Measurements from ENCODE around the gene C2CD2. TPM values are rescaled to one million over a fixed set of nuclear protein-coding genes. Genes with fewer than 3 reads are reported as not detected.
A peak's percentile ranks its signal among the peaks of the same experiment; 100 is the strongest.

C2CD2 gene
- polyA plus RNA-seq, 1 donor (not counting 4 experiments of a cell fraction or from before 2014, with no cell fraction given) = 39.9 TPM

DNA sequence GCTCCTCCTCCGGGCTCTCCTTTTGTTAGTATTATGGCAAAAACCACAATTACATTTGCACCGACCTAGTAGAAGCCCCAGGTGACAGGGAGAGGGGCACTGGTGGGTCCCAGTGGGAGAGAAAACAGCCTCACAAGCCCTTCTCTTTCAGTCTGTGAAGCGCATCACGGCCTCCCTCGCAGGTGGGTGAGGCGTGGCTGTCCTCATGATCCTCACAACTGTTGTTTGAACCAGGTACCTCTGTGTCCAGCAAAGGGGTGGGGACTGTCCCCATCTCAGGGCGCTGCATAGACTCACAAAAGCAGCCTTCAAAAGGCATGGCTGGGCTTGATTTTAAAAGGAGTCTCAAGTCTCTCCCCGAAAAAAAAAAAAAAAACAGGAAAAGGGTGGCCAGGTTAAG is 7.9 kb upstream of the C2CD2 start:
- H3K9me1 ChIP-seq (ENCODE audit: control insufficient read depth, extremely low read depth, insufficient read depth, low read length) = no peaks in the 10 kb centered on the region
- dilution Hi-C loops (cut with MboI; ENCODE audit: extremely low pct_ligation_motif_present, low sequenced_read_pairs) = no loop called here
- FAIRE-seq (no peak), DNase-seq (ENCODE audit: low read depth, low spot score) (no peak)
- H3K4me1 ChIP-seq (ENCODE audit: control insufficient read depth, extremely low read depth, insufficient read depth, low read length) = peaks cover 28% of the 10 kb centered on the region
- no peak overlapping the region for H3K4me2 ChIP-seq (ENCODE audit: control insufficient read depth, extremely low read depth, insufficient read depth, low read depth, low read length)
- H3K9me3 ChIP-seq (ENCODE audit: control insufficient read depth, low read depth, low read length) = no peaks in the 10 kb centered on the region
- no peaks in the 10 kb centered on the region for H4K20me1 ChIP-seq (ENCODE audit: control insufficient read depth, extremely low read depth, insufficient read depth, low read length)
- H3K36me3 ChIP-seq (ENCODE audit: control insufficient read depth in 2 of 2, extremely low read depth in 1 of 2, insufficient read depth in 2 of 2, low read length in 2 of 2) = no peaks in the 10 kb centered on the region
- TF ChIP-seq EZH2 (IDR thresholded peaks at IDR 0.05; ENCODE audit: low read length) = no peak
- TF ChIP-seq, protein P1, sequence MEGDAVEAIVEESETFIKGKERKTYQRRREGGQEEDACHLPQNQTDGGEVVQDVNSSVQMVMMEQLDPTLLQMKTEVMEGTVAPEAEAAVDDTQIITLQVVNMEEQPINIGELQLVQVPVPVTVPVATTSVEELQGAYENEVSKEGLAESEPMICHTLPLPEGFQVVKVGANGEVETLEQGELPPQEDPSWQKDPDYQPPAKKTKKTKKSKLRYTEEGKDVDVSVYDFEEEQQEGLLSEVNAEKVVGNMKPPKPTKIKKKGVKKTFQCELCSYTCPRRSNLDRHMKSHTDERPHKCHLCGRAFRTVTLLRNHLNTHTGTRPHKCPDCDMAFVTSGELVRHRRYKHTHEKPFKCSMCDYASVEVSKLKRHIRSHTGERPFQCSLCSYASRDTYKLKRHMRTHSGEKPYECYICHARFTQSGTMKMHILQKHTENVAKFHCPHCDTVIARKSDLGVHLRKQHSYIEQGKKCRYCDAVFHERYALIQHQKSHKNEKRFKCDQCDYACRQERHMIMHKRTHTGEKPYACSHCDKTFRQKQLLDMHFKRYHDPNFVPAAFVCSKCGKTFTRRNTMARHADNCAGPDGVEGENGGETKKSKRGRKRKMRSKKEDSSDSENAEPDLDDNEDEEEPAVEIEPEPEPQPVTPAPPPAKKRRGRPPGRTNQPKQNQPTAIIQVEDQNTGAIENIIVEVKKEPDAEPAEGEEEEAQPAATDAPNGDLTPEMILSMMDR (optimal IDR thresholded peaks at IDR 0.05 in 1 of 3, IDR thresholded peaks at IDR 0.05 in 1 of 3, conservative IDR thresholded peaks at IDR 0.05 in 1 of 3; ENCODE audit: extremely low read depth in 1 of 3, insufficient read depth in 2 of 3, low read length in 3 of 3) = no peak
- no peaks in the 10 kb centered on the region for H3K79me2 ChIP-seq (ENCODE audit: control insufficient read depth, insufficient read depth, low read length)
- H3K9ac ChIP-seq (ENCODE audit: control insufficient read depth, extremely low read depth, insufficient read depth, low read length) = no peak overlapping the region
- no peak overlapping the region for H3K4me3 ChIP-seq (ENCODE audit: control insufficient read depth in 2 of 3, extremely low read depth in 1 of 3, insufficient read depth in 2 of 3, low read depth in 1 of 3, low read length in 3 of 3)
- H3K27ac ChIP-seq (ENCODE audit: control insufficient read depth, insufficient read depth, low read length) = peak overlapping the region; percentile 44
- H2AFZ ChIP-seq (ENCODE audit: control insufficient read depth, low read length) = no peak overlapping the region
- H3K27me3 ChIP-seq (ENCODE audit: control insufficient read depth, extremely low read depth, insufficient read depth, low read length) = no peaks in the 10 kb centered on the region

DNA sequence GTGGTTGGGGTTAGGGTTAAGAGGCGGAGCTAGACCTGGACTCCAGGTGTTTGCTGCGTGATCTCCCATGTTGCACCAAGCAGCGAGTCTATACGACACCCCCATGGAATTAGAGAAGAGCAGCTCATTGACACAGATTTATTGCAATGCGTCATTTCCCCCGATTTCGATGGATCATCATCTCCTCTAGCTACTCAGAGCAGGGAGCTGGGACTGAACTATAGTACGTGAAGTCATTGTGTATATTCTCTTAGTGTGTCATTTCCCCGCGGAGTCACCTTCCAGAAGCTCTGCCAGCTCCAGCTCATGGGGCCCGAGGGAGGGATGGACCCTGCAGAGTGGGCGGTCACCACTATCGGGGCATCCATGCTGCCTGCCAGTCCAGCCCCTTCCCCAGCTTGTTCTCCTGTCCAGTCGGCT is 7.5 kb upstream of the C2CD2 start:
- Histone ChIP-seq H3K9ac (ENCODE audit: control insufficient read depth, extremely low read depth, insufficient read depth, low read length) (no peak overlapping the region), H3K9me3 (ENCODE audit: control insufficient read depth, low read depth, low read length) (no peaks in the 10 kb centered on the region)

More for the DNA sequence above, 7.5 kb upstream of the C2CD2 start:
- Histone ChIP-seq H3K4me3 (ENCODE audit: control insufficient read depth in 2 of 3, extremely low read depth in 1 of 3, insufficient read depth in 2 of 3, low read depth in 1 of 3, low read length in 3 of 3) (no peak overlapping the region), H3K27me3 (ENCODE audit: control insufficient read depth, extremely low read depth, insufficient read depth, low read length) (no peaks in the 10 kb centered on the region), H3K79me2 (ENCODE audit: control insufficient read depth, insufficient read depth, low read length) (no peaks in the 10 kb centered on the region), H3K4me1 (ENCODE audit: control insufficient read depth, extremely low read depth, insufficient read depth, low read length) (peaks cover 30% of the 10 kb centered on the region), H4K20me1 (ENCODE audit: control insufficient read depth, extremely low read depth, insufficient read depth, low read length) (no peaks in the 10 kb centered on the region), H3K4me2 (ENCODE audit: control insufficient read depth, extremely low read depth, insufficient read depth, low read depth, low read length) (no peak overlapping the region), H3K9me1 (ENCODE audit: control insufficient read depth, extremely low read depth, insufficient read depth, low read length) (no peaks in the 10 kb centered on the region), H3K36me3 (ENCODE audit: control insufficient read depth in 2 of 2, extremely low read depth in 1 of 2, insufficient read depth in 2 of 2, low read length in 2 of 2) (no peaks in the 10 kb centered on the region), H3K27ac (ENCODE audit: control insufficient read depth, insufficient read depth, low read length) (peak overlapping the region; percentile 44), H2AFZ (ENCODE audit: control insufficient read depth, low read length) (no peak overlapping the region)
- no peak for FAIRE-seq
- DNase-seq (ENCODE audit: low read depth, low spot score) = peak; percentile 72
- TF ChIP-seq, protein P1 (optimal IDR thresholded peaks at IDR 0.05 in 1 of 3, IDR thresholded peaks at IDR 0.05 in 1 of 3, conservative IDR thresholded peaks at IDR 0.05 in 1 of 3; ENCODE audit: extremely low read depth in 1 of 3, insufficient read depth in 2 of 3, low read length in 3 of 3) = no peak
- TF ChIP-seq EZH2 (IDR thresholded peaks at IDR 0.05; ENCODE audit: low read length) = no peak
- dilution Hi-C loops (cut with MboI; ENCODE audit: extremely low pct_ligation_motif_present, low sequenced_read_pairs) = no loop called here
